ENCODE data around the gene ZMYND8.
"Not testable (repeated sequence)": the region's sequence is repeated elsewhere in the genome, so short reads cannot be mapped to it uniquely, and the experiment has no call there.

ZMYND8 gene

DNA sequence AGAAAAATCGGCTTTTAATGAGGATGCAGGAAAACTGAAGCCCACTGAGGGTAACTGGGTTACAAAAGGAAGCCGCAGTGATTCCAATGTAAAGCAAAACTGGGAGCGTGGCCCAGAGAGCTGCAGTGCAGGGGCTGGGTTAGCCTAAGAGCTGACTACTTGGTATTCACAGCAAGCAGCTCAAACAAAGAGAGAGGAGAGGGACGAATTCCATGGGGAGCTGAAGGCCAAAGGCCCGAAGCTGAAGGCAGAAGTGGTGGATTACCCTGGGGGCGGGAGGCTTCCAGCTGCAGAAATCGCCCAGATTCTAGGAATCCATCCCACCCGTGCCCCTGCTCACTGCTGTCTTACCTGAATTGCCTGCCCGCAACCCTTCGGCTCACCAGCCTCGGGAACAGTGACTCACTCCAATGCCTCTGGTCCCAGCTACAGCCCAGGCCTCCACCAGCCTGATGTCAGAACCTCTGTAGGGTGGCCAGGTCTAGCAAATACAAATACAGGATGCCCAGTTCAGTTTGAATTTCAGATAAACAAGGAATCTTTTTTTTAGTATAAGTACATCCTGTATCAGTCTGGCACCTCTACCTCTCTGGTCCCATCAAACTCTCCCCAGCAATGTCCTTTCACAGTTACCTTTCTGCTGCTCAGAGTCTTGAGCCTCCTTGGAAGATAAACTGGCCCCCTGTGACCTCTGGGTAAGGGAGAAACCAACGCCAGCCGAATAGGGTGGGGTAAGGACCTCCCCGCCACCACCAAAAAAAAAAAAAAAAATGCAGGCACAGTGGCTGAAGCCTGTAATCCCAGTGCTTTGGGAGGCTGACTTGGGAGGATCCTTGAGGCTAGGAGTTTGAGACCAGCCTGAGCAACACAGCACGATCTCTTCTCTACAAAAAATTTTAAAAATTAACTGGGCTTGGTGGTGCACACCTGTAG lies 14.6 kb upstream of the ZMYND8 start:
- no peak for DNase-seq

DNA sequence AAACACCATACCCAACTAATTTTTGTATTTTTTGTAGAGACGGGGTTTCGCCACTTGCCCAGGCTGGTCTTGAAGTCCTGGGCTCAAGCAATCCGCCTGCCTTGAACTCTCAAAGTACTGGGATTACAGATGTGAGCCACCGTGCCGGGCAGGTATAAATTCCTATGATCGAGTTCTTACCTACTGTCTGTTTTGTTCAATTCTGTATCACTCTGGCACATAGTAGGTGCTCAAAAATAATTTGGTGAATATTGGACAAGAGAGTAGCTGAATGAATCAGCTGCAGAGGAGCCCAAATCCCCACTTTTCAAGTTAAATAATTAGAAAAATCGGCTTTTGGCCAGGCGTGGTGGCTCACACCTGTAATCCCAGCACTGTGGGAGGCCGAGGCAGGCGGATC lies 13.7 kb upstream of the ZMYND8 start:
- DNase-seq: no peak

DNA sequence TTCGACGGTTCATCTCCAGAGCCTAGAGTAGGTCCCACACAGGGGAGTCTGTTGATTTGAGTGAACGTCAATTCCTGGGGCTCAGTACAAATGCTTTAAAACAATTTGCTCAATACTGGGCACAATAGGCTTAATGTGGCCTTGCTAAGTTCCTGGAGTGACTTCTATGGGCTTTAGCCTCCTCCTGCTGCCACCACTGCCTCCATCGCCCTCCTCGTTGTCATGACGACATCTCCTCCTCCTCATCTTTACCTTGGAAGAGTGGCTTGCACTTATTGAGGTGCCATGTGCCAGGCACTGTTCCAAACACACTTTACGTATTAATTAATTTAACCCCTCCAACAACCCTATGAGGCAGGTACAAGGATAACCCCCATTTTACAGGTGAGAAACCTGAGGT lies 11.8 kb upstream of the ZMYND8 start:
- DNase-seq: no peak

DNA sequence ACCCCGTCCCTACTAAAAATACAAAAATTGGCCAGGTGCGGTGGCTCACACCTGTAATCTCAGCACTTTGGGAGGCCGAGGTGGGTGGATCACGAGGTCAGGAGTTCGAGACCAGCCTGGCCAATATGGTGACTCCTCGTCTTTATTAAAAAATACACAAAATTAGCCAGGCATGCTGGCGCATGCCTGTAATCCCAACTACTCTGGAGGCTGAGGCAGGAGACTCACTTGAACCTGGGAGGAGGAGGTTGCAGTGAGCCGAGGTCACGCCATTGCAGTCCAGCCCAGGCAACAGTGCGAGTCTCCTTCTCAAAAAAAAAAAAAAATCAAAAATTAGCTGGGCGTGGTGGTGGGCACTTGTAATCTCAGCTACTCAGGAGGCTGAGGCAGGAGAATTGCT lies 9.8 kb upstream of the ZMYND8 start:
- not testable (repeated sequence) for DNase-seq

DNA sequence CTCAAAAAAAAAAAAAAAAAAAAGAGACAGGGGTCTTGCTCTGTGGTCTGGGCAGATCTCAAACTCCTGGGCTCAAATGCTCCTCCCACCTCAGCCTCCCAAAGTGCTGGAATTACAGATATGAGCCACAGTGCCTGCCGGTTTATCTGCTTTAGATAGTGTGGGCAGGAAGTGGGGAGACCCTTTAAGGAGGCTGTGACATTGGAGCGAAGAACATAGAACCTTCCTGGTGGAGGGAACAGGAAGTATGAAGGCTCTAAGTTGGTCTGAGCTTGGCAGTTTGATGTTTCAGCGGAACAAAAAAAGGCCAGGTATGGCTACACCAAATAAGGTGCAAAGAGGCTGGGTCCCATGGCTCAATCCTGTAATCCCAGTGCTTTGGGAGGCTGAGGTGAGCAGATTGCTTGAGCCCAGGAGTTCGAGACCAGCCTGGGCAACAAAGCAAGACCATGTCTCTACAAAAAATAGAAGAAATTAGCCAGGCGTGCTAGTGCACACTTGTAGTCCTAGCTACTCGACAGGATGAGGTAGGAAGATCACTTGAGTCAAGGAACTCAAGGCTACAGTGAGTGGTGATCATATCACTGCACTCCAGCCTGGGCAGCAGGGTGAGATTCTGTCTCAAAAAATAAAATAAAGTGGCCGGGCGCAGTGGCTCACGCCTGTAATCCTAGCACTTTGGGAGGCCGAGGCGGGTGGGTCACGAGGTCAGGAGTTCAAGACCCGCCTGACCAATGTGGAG lies 8.7 kb upstream of the ZMYND8 start:
- no peak for DNase-seq

DNA sequence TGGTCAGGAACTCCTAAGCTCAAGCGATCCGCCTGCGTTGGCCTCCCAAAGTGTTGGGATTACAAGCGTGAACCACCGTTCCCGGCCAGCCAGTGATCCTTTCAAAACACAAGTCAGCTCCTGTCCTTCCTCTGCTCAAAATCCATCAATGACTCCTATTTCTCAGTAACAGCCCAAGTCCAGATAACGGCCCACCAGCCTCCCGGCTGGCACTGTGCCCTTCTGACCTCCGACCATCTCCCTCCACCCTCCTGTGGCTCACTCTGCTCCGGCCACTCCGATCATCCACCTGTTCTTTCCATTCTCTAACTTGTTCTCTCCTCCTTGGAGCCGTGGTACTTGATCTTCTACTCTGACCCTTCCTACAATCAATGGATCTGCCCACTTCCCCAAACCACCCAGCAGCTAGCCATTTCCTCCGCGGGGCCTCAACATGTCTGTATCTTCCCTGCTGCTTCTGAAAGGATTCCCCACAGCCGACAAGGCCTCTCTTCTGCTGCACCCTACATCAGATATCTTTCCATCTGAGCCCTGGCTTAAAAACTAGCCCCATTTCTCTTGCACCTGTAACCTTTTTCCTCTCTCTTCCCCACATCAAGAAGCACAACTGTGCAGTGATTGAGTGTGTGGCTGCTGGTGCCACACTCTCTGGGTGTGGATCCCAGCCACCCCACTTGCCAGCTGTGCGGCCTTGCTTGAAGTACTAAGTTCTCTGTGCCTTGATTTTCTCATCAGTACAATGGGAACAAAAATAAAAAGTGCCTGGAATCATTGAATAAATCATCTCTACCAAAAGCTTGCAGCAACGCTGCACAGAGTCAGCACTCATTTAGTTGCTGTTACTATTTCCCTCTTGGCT lies 6.1 kb upstream of the ZMYND8 start:
- DNase-seq: no peak

DNA sequence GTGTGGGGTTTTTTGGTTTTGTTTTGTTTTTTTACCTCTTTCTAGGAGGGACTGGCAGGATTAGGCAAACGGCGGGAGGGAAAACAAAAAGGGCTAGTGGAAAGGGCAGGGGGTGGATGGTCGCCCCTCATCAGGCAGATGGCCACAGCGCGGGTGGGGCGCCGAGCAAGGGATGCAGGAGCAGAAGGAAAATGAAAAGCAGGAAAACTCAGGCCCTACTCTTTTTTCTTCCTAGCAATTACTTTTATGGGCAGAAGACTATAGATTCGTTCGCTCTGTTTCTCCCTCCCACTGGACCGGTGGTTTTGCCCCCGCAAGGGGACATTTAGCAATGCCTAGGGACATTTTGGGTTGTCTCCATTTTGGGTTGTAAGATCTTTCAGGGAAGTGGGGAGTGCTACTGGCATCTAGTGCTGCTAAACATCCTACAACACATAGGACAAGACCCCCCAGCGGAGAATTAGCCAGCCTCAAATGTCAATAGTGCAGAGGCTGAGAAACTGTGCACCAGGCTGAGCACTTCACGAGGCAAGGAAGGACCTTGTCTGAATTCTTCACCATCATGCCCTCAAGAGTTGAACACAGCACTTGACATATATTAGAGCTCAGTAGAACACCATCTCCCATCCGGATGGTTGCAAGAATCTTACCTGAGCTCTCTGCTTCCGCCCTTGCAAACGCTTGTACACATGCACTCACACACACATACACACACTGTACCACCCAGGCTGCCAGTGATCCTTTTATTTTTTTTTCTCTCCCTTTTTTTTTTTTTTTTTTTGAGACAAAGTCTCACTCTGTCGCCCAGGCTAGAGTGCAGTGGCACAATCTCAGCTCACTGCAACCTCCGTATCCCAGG lies 4.8 kb upstream of the ZMYND8 start:
- DNase-seq: no peak

DNA sequence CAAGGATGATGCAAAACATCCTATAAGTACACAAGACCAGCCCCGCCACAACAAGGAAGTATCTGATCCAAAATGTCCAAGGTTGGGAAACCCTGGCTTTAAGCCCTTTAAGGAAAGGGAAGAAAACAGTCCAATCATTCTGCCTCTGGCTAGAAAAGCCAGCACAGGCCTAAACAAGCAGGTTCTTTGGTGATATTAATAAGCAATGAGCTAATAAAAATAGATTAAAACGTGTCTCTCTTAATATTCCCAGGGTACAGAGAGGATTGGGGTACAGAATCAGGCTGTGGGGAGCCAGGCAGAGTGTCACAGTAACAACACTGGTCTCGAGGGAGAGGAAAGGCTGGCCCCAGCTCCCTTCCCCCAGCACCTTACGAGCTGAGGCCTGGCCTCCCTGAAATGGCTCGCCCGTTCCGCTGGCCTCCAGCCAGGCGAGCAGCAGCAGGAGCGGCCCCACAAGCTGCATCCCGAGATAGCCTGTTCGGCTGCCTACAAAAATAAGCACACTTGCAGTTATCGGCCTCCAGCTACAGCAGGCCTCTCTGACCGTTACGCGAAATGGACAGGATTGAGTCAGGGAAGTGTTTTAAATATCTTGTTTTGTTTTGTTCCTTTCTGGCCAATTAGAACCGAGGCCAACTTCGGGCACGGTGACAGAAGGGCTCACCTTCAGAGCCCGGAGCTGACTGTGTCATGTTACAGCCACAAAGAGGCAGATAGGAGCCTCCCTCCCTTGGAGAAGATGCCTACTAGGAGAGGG lies 4.0 kb upstream of the ZMYND8 start:
- DNase-seq: peak; percentile 75

DNA sequence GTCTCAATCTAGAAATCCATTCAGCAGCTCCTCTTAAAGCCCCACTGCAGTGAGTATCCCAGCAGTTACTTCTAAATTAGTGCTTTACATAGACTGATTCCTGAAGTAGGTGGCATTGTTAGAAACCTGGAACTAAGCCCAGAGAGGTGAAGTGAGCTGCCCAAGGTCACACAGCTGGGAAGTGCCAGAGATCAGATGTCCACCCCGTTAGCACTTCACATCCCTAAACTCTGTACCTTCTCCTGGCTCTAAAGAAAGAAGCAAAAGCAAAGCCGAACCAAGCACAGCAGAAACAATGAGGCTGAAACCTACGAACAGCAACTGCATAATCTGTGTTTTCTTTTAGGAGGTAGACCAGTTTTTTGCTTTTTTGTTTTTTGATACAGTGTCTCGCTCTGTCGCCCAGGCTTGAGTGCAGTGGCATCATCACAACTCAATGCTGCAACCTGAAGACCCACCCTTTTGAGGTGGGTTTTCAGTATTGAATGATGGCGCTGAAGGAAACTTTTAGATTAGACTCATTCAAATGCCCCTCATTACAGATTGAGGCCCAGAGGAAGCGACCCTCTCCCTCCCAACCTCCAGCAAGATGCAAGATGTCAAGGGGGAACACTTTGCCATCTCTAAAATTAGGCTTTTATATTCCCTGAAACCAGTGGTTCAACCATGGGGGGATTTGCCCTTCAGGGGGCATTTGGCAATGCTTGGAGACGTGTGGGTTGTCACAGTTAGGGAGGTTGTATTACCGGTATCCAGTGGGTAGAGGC lies 3.2 kb upstream of the ZMYND8 start:
- no peak for DNase-seq

DNA sequence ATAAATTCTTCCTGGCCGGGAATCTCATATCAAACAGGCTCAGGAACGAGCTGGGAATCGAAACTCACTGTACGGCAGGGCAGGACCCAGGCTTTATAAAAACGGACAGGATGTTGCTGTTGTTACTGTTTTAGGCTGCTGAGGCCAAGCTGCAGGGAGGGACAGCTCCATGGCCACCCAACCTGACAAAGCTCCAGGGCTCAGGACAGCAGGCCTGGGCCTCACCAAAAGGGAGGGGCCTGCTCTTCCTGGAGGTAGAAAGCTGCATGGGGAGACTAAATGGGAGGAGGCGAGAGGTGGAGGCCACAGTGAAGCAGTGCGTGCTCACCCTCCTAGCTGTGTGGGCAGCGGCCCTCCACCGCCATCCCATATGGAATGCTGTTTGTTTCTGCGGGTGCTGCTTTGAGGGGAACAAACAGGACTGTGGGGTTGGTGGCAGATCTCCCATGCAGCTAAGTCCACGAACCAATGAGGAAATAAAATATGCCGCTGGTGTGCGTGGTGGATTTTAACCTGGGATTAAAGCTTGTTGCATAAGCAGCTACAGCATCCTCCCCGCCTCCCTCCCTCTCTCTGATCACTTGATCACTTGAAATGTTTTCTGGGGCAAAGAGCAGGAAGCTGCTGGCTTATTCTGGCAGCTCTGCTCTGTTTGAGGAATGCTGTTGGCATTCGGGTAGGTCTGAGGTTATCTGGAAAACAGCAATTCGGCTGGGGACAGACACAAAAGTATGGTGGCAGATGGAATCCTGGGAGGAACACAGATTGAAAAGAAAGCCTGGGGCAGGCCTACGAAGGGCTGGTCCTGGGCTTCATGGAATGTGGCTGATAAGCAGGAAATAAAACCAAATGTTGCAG lies 2.4 kb upstream of the ZMYND8 start:
- DNase-seq: peak; percentile 84

DNA sequence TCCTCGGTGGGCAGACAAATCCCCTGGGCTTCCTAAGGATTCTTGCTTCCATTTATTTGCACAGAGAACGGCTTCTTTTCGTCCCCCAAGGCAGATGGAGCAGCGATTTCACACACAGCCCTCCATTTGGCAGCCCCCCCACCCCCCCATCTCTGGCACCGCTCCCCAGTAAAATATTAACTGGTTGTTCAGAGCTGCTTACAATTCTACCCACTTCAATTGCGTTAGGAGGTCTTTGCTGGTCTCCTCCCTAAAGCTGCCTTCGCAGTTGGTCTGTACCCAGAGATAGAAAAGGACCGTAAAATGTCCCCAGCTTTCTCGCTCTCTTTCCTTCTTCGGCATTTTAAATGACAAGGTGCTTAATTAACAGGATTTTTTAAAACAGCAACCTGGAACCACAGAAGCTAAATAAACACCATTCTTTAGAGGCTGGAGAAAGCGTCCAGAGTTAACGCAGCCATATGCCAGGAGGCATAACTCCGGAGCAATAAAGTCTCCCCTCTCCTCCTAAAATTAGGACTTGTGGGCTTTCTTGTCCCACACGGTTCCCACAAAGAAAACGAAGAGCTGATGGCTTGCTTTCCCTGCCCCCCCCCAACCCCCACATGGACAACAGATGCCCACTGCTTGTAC lies 1.7 kb upstream of the ZMYND8 start:
- DNase-seq: no peak

DNA sequence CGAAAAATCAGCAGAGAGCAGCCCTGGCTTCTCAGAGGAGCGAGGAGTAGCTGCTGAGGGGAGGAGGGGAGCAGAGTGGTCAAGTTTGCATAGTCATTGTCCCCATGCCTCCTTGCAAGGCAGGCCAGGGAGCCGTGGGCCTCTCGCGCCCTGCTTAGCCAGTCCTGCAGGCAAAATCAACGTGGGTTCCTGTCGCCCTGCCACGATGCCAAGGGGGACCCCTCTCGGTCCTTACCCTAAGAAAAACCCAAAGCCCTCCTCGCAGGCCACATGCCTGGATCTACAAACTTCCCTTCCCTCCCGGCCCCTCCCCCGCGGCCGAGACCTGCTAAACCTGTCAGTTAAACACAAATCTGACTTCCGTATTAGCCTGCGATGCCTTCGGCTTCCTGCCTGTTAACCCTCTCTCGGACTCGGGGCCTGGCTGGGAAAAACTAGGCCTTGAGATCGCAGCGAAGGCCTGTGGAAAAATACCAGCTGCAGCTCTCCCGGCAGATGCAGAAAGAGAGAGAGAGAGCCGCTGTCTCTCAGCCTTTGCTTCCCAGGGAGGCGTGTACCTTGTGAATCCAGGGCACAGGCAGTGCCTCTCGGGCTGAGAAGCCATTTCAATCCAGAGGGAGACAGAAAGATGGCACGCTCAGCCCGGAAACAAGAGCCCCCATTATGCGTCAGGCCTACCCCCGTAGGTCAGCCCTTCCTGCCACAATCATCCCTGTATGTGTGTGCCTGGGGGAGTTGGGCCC lies 968 bp upstream of the ZMYND8 start:
- peak; percentile 93 for DNase-seq

DNA sequence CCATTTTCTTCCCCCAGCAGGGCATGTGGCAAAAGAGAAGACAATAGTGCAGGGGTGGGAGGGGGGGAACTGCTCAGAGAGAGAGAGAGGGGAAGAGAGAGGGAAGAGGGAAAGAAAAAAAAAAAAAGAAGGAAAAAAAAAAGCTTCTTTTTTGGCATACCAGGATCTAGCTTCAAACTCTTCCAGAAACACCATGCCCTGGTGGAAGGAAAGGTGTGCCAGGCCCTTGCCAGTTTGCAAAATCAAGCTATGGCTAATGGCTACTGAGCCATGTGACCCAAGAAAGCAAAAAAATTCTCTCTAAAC lies 326 bp downstream of the ZMYND8 start:
- no peak for DNase-seq

DNA sequence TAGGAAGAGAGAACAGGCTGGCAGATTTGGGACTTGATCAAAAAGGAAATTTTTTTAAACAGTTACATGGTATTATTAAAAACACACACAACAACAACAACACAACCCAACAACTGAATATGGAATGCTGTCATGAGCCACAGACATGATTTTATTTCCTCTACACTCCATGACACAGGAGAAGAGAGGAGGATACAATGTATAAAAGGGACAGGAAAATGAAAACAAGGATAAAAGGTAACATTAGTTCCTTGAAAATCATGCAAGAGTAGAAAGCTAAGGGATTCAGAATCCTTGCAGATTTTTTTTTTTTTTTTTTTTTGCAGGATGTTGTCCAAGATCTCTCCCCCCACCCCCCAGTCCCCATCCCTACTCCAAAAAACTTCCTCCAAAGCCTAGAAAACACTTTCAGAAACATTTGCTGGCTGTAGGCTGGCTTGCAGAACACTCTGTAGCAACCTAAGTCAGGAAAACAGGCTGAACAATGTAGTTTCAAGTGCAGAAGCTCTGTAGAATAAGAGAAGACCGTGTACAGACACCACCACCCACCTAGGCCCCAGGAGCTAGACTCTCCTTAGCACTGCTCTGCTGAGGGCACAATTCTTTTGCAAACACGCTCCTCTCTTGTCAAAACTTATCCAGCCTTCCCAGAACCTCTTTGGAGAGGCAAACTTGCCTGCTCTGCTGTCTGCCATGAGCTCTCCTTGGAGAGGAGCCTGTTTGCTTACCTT lies 845 bp downstream of the ZMYND8 start:
- DNase-seq: peak; percentile 37

DNA sequence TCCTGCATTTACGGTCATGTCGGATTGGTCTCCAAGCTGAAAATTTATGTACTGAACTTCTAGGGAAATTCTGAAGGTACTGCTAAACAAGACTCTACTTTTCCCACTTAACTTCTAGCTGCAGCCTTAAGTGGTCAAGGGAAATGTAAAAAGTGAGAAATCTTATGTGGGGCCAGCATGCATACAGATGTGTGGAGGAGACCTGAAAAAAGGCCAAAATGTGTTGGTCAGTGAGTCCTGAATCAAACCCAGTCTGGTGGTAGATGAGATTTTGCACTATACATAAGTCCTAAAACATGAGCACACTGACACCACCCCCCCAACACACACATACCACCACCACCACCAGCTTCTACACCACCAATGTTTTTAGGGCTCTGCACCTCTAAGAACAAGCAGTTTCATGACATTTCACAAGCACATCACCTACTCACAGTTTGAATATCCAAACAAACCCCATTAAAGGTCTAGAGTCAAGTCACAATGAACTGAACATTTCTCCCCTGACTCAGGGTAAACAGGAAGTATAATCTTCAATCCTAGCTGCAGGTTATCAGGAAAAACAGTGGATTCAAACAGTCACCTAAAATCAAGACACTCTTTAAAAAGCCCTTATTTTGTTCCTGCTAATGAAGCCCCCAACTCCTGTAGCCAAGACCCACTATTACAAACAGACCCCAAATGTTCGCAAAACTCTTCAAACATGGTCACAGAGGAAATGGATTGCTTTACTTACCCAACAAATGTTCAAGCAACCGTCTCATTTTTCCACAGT lies 1.6 kb downstream of the ZMYND8 start:
- DNase-seq: peak; percentile 48

DNA sequence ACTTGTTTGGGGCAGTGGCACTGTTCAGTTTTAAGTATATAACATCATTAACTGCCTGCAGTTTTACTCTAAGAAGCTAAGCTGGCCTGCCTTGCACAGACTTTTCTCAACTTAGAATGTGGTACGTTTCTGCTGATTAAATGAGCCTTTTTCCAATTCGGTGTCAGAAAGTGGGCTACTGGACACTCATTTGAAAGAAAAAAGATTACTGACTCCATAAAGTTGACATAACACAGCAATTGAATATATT lies 2.1 kb downstream of the ZMYND8 start:
- DNase-seq: no peak

DNA sequence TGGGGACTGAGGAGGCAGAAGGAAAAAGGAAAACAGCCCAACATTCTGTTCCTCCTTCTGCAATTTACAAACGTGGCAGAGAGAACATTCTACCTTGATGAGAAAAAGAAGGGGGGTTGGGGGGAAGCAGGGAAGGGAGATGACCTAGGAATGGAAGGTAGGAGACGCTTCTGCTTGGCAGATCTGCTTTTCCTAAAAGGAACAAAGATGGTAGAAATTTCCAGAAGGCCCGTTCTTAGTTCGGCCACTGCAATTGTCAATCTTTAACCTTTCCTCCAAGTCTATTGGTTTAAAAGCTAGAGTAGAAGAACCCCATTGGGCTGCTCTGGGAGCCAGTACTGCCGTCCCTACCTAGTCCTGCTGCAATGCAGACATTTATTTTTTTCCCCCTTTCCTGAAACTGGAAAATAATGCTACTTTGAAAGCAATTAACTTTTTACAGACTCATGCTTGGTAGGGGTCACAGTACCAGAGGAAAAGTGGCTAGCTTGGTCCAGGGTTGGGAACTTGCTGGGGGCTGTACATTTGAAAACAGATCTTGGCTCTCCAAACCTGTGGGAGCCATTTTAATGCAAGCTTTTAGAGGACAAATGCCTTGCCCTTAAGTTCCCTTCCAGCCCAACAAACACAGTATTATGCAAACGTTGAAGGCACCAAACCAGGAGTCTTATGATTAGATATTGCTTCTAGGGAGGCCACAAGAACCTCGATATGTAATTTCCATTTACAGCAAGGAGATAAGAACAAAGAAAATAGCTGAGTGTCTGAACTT lies 2.6 kb downstream of the ZMYND8 start:
- peak; percentile 43 for DNase-seq

All from NCI-H526 treated with DMSO at 0.1 percent for 48 hours (cell line).